GM19328 (cell line): ENCODE measurements around the gene PALM.
"Not testable (repeated sequence)": the region's sequence is repeated elsewhere in the genome, so short reads cannot be mapped to it uniquely, and the experiment has no call there.

Experiments used
- ATAC-seq: cut with Tn5 transposase; IDR thresholded peaks from one replicate; pipeline ENCODE4 v1.9.1; 2021; ENCODE audit warnings: mild to moderate bottlenecking, moderate library complexity; ENCODE audit not compliant: unreplicated experiment

PALM gene

GRCh38 chr19:678791-679388, 29.8 kb upstream of the PALM start:
- ATAC-seq = no peak

GRCh38 chr19:679418-680286, 29.1 kb upstream of the PALM start:
- peak; percentile 21 for ATAC-seq

GRCh38 chr19:680287-681028, 28.3 kb upstream of the PALM start:
- ATAC-seq = peak; percentile 58

- ATAC-seq = no peak
Measured at GRCh38 chr19:681029-682019, 27.4 kb upstream of the PALM start.

- ATAC-seq = no peak
Measured at GRCh38 chr19:682678-683320, 25.9 kb upstream of the PALM start.

- ATAC-seq = no peak
Measured at GRCh38 chr19:685454-685931, 23.2 kb upstream of the PALM start.

- ATAC-seq = no peak
Measured at GRCh38 chr19:686589-687297, 22.0 kb upstream of the PALM start.

GRCh38 chr19:687569-688166, 21.1 kb upstream of the PALM start:
- ATAC-seq = no peak

GRCh38 chr19:688214-688613, 20.5 kb upstream of the PALM start:
- no peak for ATAC-seq

- ATAC-seq = no peak
Measured at GRCh38 chr19:688992-689391, 19.7 kb upstream of the PALM start.

GRCh38 chr19:690203-690602, 18.5 kb upstream of the PALM start:
- ATAC-seq = no peak

- ATAC-seq = no peak
Measured at GRCh38 chr19:694481-695351, 14.0 kb upstream of the PALM start.

- ATAC-seq = no peak
Measured at GRCh38 chr19:695352-695949, 13.3 kb upstream of the PALM start, which contains the start of gene PRSS57. TSS of gene PRSS57 (minus strand) at chr19:695452. CDS start at chr19:695430, 22 bp downstream.

- ATAC-seq = not testable (repeated sequence)
Measured at GRCh38 chr19:698529-698928, 10.2 kb upstream of the PALM start.

GRCh38 chr19:699885-700284, 8.8 kb upstream of the PALM start:
- ATAC-seq = not testable (repeated sequence)

- ATAC-seq = not testable (repeated sequence)
Measured at GRCh38 chr19:702847-703246, 5.9 kb upstream of the PALM start.

- no peak for ATAC-seq
Measured at GRCh38 chr19:703329-703650, 5.4 kb upstream of the PALM start.
